HEK293 (cell line): Measurements from ENCODE around the gene VAMP5.

Experiments used
- CTCF ChIA-PET: fragments of 350-600 bp; formaldehyde crosslinking; extraction: SDS; loops from one replicate; lab custom pipeline; 2021; ENCODE audit warnings: antibody characterized with exemption; lab: Yijun Ruan, JAX
- POLR2A ChIA-PET: fragments of 300-600 bp; formaldehyde crosslinking; extraction: SDS; loops from one replicate; lab custom pipeline; 2020; ENCODE audit warnings: antibody characterized with exemption, inconsistent platforms; lab: Yijun Ruan, JAX
- H3K27ac ChIP-seq: fragments of 200-500 bp; sonication (Bioruptor generic); 2 replicates; pipeline ENCODE4 v1.5.1; 2014; ENCODE audit warnings: low read depth, low read length, control low read depth, inconsistent platforms; ENCODE audit errors: extremely low read depth
- H3K36me3 ChIP-seq, 2 experiments: fragments of 200-500 bp in 1 of 2; sonication (Bioruptor generic) in 1 of 2; 1 replicate in 1 of 2; 2 replicates in 1 of 2; pipeline ENCODE4 v1.5.1; 2014 to 2017; ENCODE audit warnings: inconsistent platforms in 2 of 2, low read length in 2 of 2; ENCODE audit not compliant: control insufficient read depth in 2 of 2, insufficient read depth in 1 of 2
- H3K4me1 ChIP-seq: fragments of 200-500 bp; sonication (Bioruptor generic); 2 replicates; pipeline ENCODE4 v1.5.1; 2014; ENCODE audit warnings: mild to moderate bottlenecking, low read length, inconsistent platforms; ENCODE audit not compliant: control insufficient read depth, insufficient read depth
- H3K4me3 ChIP-seq: 2 replicates; pipeline ENCODE4 v1.5.1; 2011; ENCODE audit warnings: low read depth, mild to moderate bottlenecking, control low read depth, low read length, moderate library complexity
- H3K9me3 ChIP-seq: fragments of 200-500 bp; sonication (Bioruptor generic); 2 replicates; pipeline ENCODE4 v1.5.1; 2014; ENCODE audit warnings: low read depth, low read length, inconsistent platforms; ENCODE audit not compliant: control insufficient read depth, insufficient read depth
- GLI2 ChIP-seq: fragments of 450-650 bp; formaldehyde crosslinking; IDR thresholded peaks from 2 replicates; pipeline ENCODE4; 2017; ENCODE audit warnings: missing biosample characterization, missing genetic modification characterization, low read depth, borderline replicate concordance
- GLIS1 ChIP-seq: fragments of 450-650 bp; formaldehyde crosslinking; IDR thresholded peaks from 2 replicates; pipeline ENCODE4 v1.5.1; 2016; ENCODE audit warnings: missing biosample characterization, missing genetic modification characterization
- MYNN ChIP-seq: fragments of 450-650 bp; formaldehyde crosslinking; IDR thresholded peaks from 2 replicates; pipeline ENCODE4 v1.5.1; 2016; ENCODE audit warnings: missing biosample characterization, missing genetic modification characterization, borderline replicate concordance
- SCRT2 ChIP-seq: fragments of 450-650 bp; formaldehyde crosslinking; IDR thresholded peaks from 2 replicates; pipeline ENCODE4 v1.5.1; 2016; ENCODE audit warnings: missing biosample characterization, missing genetic modification characterization
- ZNF138 ChIP-seq: fragments of 450-650 bp; formaldehyde crosslinking; IDR thresholded peaks from 2 replicates; pipeline ENCODE4 v1.5.1; 2016; ENCODE audit warnings: missing biosample characterization, missing genetic modification characterization, borderline replicate concordance
- ZNF394 ChIP-seq: fragments of 450-650 bp; formaldehyde crosslinking; IDR thresholded peaks from 2 replicates; pipeline ENCODE4 v1.5.1; 2016; ENCODE audit warnings: missing biosample characterization, missing genetic modification characterization, mild to moderate bottlenecking, moderate library complexity, borderline replicate concordance
- ZNF548 ChIP-seq: fragments of 450-650 bp; formaldehyde crosslinking; IDR thresholded peaks from 2 replicates; pipeline ENCODE4 v1.5.1; 2016; ENCODE audit warnings: missing biosample characterization, missing genetic modification characterization
- ZNF610 ChIP-seq: fragments of 450-650 bp; formaldehyde crosslinking; IDR thresholded peaks from 2 replicates; pipeline ENCODE4 v1.5.1; 2016; ENCODE audit warnings: missing biosample characterization, missing genetic modification characterization, borderline replicate concordance
- ZNF677 ChIP-seq: fragments of 450-650 bp; IDR thresholded peaks from 2 replicates; pipeline ENCODE4 v1.5.0; 2018; ENCODE audit warnings: missing biosample characterization, mild to moderate bottlenecking, missing genetic modification characterization, moderate library complexity
- ZNF76 ChIP-seq: fragments of 450-650 bp; formaldehyde crosslinking; IDR thresholded peaks from 2 replicates; pipeline ENCODE4; 2016; ENCODE audit warnings: low read depth, missing biosample characterization, missing genetic modification characterization, borderline replicate concordance
- ZNF768 ChIP-seq: fragments of 450-650 bp; formaldehyde crosslinking; IDR thresholded peaks from 2 replicates; pipeline ENCODE4 v1.5.1; 2018; ENCODE audit warnings: missing biosample characterization, mild to moderate bottlenecking, missing genetic modification characterization
- TF ChIP-seq, protein P1 (sequence below): fragments of 450-650 bp; formaldehyde crosslinking; IDR thresholded peaks from 2 replicates; pipeline ENCODE4 v1.5.1; 2016; ENCODE audit warnings: missing biosample characterization, missing genetic modification characterization
- TF ChIP-seq, protein P2 (sequence below): fragments of 450-650 bp; formaldehyde crosslinking; IDR thresholded peaks from 2 replicates; pipeline ENCODE4 v1.5.1; 2016; ENCODE audit warnings: missing biosample characterization, missing genetic modification characterization, low read depth
- TF ChIP-seq, protein P3 (sequence below): fragments of 450-650 bp; formaldehyde crosslinking; IDR thresholded peaks from 2 replicates; pipeline ENCODE4 v1.5.1; 2017; ENCODE audit warnings: missing biosample characterization, missing genetic modification characterization
- TF ChIP-seq, protein P4 (sequence below): fragments of 450-650 bp; formaldehyde crosslinking; IDR thresholded peaks from 2 replicates; pipeline ENCODE4 v1.5.1; 2016; ENCODE audit warnings: missing biosample characterization, missing genetic modification characterization, borderline replicate concordance
- TF ChIP-seq, protein P5 (sequence below): fragments of 450-650 bp; formaldehyde crosslinking; IDR thresholded peaks from 2 replicates; pipeline ENCODE4 v1.5.1; 2016; ENCODE audit warnings: missing biosample characterization, missing genetic modification characterization

VAMP5 gene

DNA sequence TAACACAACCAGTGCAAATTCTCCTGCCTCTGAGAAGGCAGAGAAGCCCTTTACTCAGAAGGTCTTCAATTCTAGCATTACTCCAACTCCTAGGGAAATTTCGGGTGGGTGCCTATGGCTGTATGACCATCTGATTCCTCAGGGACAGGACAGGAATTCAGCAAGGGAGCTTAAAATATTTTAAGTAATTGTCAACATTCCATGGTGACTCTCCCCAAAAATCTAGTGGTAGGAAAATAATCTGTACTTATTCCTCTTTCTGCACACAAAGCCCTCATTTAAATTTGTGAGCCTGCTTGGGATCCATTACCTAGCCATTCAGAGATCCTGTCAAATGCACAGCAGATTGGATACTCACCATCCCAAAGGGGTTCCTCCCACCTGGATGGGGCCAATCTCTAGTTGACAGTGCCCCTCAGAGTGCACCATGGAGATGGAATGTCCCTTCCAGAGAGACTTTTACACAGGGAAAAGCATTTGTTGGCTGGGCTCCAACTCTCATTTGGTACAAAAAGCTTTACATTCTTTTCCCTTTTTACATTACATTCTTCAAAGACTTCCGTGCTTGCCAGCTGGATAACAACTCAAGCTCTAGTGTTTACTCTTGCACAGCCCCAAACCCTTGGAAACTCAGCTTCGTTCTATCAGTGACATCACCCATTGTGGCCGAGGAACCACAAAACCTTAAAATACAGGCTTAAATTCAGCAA is 21.3 kb downstream of the VAMP5 start:
- TF ChIP-seq ZNF548 (no peak), GLIS1 (tag by site-specific recombination) (peak; percentile 9; the same call in 1 of the 2 replicates), MYNN (peak; percentile 52; the same call in 1 of the 2 replicates), ZNF768 (tag by site-specific recombination) (no peak)
- TF ChIP-seq, protein P1, sequence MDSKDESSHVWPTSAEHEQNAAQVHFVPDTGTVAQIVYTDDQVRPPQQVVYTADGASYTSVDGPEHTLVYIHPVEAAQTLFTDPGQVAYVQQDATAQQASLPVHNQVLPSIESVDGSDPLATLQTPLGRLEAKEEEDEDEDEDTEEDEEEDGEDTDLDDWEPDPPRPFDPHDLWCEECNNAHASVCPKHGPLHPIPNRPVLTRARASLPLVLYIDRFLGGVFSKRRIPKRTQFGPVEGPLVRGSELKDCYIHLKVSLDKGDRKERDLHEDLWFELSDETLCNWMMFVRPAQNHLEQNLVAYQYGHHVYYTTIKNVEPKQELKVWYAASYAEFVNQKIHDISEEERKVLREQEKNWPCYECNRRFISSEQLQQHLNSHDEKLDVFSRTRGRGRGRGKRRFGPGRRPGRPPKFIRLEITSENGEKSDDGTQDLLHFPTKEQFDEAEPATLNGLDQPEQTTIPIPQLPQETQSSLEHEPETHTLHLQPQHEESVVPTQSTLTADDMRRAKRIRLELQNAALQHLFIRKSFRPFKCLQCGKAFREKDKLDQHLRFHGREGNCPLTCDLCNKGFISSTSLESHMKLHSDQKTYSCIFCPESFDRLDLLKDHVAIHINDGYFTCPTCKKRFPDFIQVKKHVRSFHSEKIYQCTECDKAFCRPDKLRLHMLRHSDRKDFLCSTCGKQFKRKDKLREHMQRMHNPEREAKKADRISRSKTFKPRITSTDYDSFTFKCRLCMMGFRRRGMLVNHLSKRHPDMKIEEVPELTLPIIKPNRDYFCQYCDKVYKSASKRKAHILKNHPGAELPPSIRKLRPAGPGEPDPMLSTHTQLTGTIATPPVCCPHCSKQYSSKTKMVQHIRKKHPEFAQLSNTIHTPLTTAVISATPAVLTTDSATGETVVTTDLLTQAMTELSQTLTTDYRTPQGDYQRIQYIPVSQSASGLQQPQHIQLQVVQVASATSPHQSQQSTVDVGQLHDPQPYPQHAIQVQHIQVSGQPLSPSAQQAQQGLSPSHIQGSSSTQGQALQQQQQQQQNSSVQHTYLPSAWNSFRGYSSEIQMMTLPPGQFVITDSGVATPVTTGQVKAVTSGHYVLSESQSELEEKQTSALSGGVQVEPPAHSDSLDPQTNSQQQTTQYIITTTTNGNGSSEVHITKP: peak; percentile 65; the same call in 1 of the 2 replicates
- TF ChIP-seq, protein P2, sequence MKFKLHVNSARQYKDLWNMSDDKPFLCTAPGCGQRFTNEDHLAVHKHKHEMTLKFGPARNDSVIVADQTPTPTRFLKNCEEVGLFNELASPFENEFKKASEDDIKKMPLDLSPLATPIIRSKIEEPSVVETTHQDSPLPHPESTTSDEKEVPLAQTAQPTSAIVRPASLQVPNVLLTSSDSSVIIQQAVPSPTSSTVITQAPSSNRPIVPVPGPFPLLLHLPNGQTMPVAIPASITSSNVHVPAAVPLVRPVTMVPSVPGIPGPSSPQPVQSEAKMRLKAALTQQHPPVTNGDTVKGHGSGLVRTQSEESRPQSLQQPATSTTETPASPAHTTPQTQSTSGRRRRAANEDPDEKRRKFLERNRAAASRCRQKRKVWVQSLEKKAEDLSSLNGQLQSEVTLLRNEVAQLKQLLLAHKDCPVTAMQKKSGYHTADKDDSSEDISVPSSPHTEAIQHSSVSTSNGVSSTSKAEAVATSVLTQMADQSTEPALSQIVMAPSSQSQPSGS (tag by site-specific recombination): peak; percentile 69; the same call in 1 of the 2 replicates
- TF ChIP-seq, protein P3, sequence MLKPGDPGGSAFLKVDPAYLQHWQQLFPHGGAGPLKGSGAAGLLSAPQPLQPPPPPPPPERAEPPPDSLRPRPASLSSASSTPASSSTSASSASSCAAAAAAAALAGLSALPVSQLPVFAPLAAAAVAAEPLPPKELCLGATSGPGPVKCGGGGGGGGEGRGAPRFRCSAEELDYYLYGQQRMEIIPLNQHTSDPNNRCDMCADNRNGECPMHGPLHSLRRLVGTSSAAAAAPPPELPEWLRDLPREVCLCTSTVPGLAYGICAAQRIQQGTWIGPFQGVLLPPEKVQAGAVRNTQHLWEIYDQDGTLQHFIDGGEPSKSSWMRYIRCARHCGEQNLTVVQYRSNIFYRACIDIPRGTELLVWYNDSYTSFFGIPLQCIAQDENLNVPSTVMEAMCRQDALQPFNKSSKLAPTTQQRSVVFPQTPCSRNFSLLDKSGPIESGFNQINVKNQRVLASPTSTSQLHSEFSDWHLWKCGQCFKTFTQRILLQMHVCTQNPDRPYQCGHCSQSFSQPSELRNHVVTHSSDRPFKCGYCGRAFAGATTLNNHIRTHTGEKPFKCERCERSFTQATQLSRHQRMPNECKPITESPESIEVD: 0 out of 2 replicates have a peak, but pooled peaks have one; percentile 36
- peaks cover 9% of the 10 kb centered on the region for H3K4me1 ChIP-seq
- H3K36me3 ChIP-seq: peaks cover 8 to 32% of the 10 kb centered on the region in 2 experiments; a peak in 2 of 3 replicates
- H3K27ac ChIP-seq: no peak overlapping the region
- H3K4me3 ChIP-seq: no peak overlapping the region
- ChIA-PET POLR2A (interaction anchor here (0.9 to 4.7 kb wide), 8 partner anchors 10 to 67 kb away, joined by 3 to 43 read pairs (median 5); partner anchors contain the start of genes GGCX, MAT2A, RNF181 and USP39), CTCF (interaction anchor here (0.6 to 1.3 kb wide), 4 partner anchors 9 to 186 kb away, joined by 3 to 5 read pairs (median 4); no protein-coding TSS in a partner anchor)
- H3K9me3 ChIP-seq: no peaks in the 10 kb centered on the region

DNA sequence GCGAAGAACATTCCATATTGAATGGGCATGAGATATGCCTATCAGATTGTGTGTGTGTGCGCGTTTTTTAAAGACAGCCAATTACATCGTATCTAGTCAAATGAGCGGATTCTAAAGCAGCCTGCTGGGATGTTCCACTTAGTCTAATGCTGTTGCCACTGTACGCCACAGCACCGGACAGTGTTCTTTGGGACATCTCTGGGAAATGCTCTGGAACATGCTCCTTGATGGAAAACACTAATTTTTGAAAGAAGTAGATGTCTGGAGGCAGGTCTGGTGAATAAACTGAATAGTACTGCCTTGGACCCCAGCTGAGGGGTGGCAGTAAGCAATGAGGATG is 21.9 kb downstream of the VAMP5 start:
- ChIA-PET POLR2A (interaction anchor here (0.9 to 4.7 kb wide), 7 partner anchors 10 to 67 kb away, joined by 3 to 43 read pairs (median 6); partner anchors contain the start of genes GGCX, MAT2A, RNF181 and USP39), CTCF (interaction anchor here (0.6 to 1.3 kb wide), 3 partner anchors 9 to 186 kb away, joined by 3 to 4 read pairs (median 3); no protein-coding TSS in a partner anchor)
- H3K27ac ChIP-seq: no peak overlapping the region
- peaks cover 9% of the 10 kb centered on the region for H3K4me1 ChIP-seq
- no peaks in the 10 kb centered on the region for H3K9me3 ChIP-seq
- H3K4me3 ChIP-seq: no peak overlapping the region
- TF ChIP-seq ZNF138: no peak
- peaks cover 8 to 32% of the 10 kb centered on the region in 2 experiments; a peak in 2 of 3 replicates for H3K36me3 ChIP-seq

DNA sequence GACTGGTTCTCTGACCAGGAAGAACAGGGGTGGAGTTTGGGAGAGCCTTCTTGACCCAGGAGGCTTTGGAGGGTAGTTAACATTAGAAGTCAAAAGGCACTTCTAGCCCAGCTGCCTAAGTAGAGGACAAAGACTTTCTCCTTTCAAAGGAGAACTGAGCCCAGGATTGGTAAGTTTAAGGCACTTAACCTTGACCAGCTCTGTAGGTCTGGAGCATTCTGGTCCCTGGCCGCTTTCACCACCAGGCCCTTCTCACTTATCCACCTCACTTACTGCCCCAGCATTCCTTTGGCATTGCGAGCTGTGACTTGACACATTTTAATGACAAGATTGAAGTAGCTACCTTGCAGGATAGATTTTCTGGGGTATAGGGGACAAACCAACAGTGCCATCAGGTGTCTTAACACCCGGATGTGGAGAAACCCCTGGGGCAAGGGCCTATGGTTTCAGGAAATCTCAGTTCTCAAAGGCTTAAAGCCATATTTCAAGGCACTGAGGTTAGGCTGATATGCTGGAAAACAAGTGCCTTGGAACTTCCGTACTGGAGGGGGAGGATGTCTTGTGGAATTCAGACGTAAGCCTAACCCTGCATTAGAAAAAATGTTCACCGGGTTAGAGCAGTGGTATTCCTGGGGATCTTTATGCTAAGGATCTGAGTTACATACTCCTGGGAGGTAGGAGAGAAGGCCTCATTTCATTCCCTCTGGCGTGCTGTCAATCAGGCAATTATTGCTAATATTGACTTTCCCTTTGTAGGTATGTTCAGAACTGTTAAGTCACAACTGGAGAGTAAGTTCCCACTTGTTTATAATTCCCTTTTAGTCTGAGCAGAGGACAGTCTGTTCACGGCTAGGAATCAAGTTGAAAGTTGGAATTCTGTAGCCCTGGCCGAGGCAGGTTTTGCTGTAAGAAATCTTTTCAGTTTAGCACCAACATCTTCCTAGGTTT is 23.3 kb downstream of the VAMP5 start:
- Histone ChIP-seq H3K4me3 (no peak overlapping the region), H3K27ac (no peak overlapping the region), H3K9me3 (no peaks in the 10 kb centered on the region), H3K4me1 (peaks cover 9% of the 10 kb centered on the region), H3K36me3 (peaks cover 8 to 32% of the 10 kb centered on the region in 2 experiments; a peak in 2 of 3 replicates)
- POLR2A ChIA-PET: interaction anchor here (0.6 to 4.7 kb wide), 3 partner anchors 9 to 25 kb away, joined by 4 to 43 read pairs (median 16); partner anchors contain the start of genes RNF181 and USP39
- CTCF ChIA-PET: interaction anchor here (0.7 kb wide), 1 partner anchor 45 kb away, joined by 3 read pairs; no protein-coding TSS in a partner anchor
- TF ChIP-seq GLIS1 (tag by site-specific recombination) (no peak), ZNF677 (tag by site-specific recombination) (no peak), ZNF610 (no peak), ZNF76 (tag by site-specific recombination) (no peak), SCRT2 (no peak), GLI2 (tag by site-specific recombination) (no peak), ZNF394 (no peak)
- TF ChIP-seq, protein P4, sequence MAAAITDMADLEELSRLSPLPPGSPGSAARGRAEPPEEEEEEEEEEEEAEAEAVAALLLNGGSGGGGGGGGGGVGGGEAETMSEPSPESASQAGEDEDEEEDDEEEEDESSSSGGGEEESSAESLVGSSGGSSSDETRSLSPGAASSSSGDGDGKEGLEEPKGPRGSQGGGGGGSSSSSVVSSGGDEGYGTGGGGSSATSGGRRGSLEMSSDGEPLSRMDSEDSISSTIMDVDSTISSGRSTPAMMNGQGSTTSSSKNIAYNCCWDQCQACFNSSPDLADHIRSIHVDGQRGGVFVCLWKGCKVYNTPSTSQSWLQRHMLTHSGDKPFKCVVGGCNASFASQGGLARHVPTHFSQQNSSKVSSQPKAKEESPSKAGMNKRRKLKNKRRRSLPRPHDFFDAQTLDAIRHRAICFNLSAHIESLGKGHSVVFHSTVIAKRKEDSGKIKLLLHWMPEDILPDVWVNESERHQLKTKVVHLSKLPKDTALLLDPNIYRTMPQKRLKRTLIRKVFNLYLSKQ: no peak
- TF ChIP-seq, protein P5, sequence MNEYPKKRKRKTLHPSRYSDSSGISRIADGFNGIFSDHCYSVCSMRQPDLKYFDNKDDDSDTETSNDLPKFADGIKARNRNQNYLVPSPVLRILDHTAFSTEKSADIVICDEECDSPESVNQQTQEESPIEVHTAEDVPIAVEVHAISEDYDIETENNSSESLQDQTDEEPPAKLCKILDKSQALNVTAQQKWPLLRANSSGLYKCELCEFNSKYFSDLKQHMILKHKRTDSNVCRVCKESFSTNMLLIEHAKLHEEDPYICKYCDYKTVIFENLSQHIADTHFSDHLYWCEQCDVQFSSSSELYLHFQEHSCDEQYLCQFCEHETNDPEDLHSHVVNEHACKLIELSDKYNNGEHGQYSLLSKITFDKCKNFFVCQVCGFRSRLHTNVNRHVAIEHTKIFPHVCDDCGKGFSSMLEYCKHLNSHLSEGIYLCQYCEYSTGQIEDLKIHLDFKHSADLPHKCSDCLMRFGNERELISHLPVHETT (tag by site-specific recombination): no peak
